Measurements from ENCODE around the gene ALOX5.
"Not testable (repeated sequence)": the region's sequence is repeated elsewhere in the genome, so short reads cannot be mapped to it uniquely, and the experiment has no call there.

Gene ALOX5

GRCh38 chr10:45404770-45405120 is 30.7 kb downstream of the ALOX5 start:
- no peak for DNase-seq

GRCh38 chr10:45407542-45407941 is 33.5 kb downstream of the ALOX5 start:
- no peak for DNase-seq

GRCh38 chr10:45408421-45409319 is 34.7 kb downstream of the ALOX5 start:
- DNase-seq, result no peak

GRCh38 chr10:45409347-45409746 is 35.3 kb downstream of the ALOX5 start:
- DNase-seq, result not testable (repeated sequence)

GRCh38 chr10:45409782-45410181 is 35.8 kb downstream of the ALOX5 start:
- no peak for DNase-seq

- DNase-seq, result no peak
Observed at GRCh38 chr10:45410489-45410806, 36.4 kb downstream of the ALOX5 start.

- DNase-seq, result no peak
Observed at GRCh38 chr10:45410807-45411606, 37.0 kb downstream of the ALOX5 start.

GRCh38 chr10:45411607-45411940 is 37.6 kb downstream of the ALOX5 start:
- DNase-seq, result no peak

- DNase-seq, result not testable (repeated sequence)
Observed at GRCh38 chr10:45415062-45415461, 41.0 kb downstream of the ALOX5 start.

- no peak for DNase-seq
Observed at GRCh38 chr10:45416603-45417002, 42.6 kb downstream of the ALOX5 start.

GRCh38 chr10:45417746-45418145 is 43.7 kb downstream of the ALOX5 start:
- no peak for DNase-seq

- no peak for DNase-seq
Observed at GRCh38 chr10:45418417-45418848, 44.4 kb downstream of the ALOX5 start.

GRCh38 chr10:45418849-45419675 is 45.0 kb downstream of the ALOX5 start:
- peak in 42 of 51 donors; percentile 22 to 82 (median 65) for DNase-seq

- peak in 4 of 51 donors; percentile 15 to 63 (median 48) for DNase-seq
Observed at GRCh38 chr10:45419676-45420025, 45.6 kb downstream of the ALOX5 start.

- DNase-seq, result peak in 33 of 51 donors; percentile 11 to 74 (median 47)
Observed at GRCh38 chr10:45420453-45421192, 46.6 kb downstream of the ALOX5 start.

- no peak for DNase-seq
Observed at GRCh38 chr10:45421221-45422097, 47.4 kb downstream of the ALOX5 start.

- no peak for DNase-seq
Observed at GRCh38 chr10:45422207-45422865, 48.3 kb downstream of the ALOX5 start.

GRCh38 chr10:45422866-45423659 is 49.0 kb downstream of the ALOX5 start:
- DNase-seq, result no peak

All from hypothalamus (tissue), 51 donors.